Endothelial cell of umbilical vein (primary cell): ENCODE data around the gene SCGN. TPM values are rescaled to one million over a fixed set of nuclear protein-coding genes. Genes with fewer than 3 reads are reported as not detected.

ENCODE experiments used
- BruUV-seq: library from RNA; stranded (reverse); fragments of 400-500 nt; replicated peaks from 2 replicates; lab custom pipeline; 2021; lab: Mats Ljungman, UMichigan
- CTCF ChIA-PET: fragments of 300-600, 350-600 bp; sonication (Branson Sonifier 250); formaldehyde crosslinking; loops from one replicate; lab custom pipeline; 2021; ENCODE audit warnings: antibody characterized with exemption, inconsistent platforms; lab: Charles Lee
- POLR2A ChIA-PET: fragments of 300-600, 350-600 bp; sonication (Branson Sonifier 250); formaldehyde crosslinking; loops from one replicate; lab custom pipeline; 2021; ENCODE audit warnings: antibody characterized with exemption, inconsistent platforms; lab: Charles Lee
- DNase-seq: peaks from one replicate; pipeline ENCODE4 v3.0.0-alpha.2; 2011; ENCODE audit warnings: low read depth, low spot score
- FAIRE-seq: peaks from 2 replicates; lab custom pipeline; 2011; peaks lifted over from hg19 to GRCh38; lab: Jason Lieb, UNC
- H2AFZ ChIP-seq: 2 replicates; pipeline ENCODE4 v1.6.0; 2012; ENCODE audit warnings: low read depth, low read length, control low read depth, inconsistent platforms
- H3K27ac ChIP-seq: 2 replicates; pipeline ENCODE4 v1.5.1; 2011; ENCODE audit warnings: low read depth, mild to moderate bottlenecking, control low read depth, low read length, moderate library complexity; ENCODE audit not compliant: insufficient read depth
- H3K27me3 ChIP-seq, 2 experiments: 2 replicates each; pipeline versions ENCODE4 v1.6.0 to v1.6.1; 2011; ENCODE audit warnings: low read length in 2 of 2, mixed read lengths in 1 of 2; ENCODE audit not compliant: control insufficient read depth in 2 of 2, insufficient read depth in 2 of 2
- H3K36me3 ChIP-seq, 2 experiments: 2 replicates in 1 of 2; 3 replicates in 1 of 2; pipeline ENCODE4 v1.5.1; 2011; ENCODE audit warnings: low read length in 2 of 2, mild to moderate bottlenecking in 1 of 2, moderate library complexity in 1 of 2; ENCODE audit not compliant: control insufficient read depth in 2 of 2, insufficient read depth in 2 of 2; ENCODE audit errors: extremely low read depth in 1 of 2
- H3K4me1 ChIP-seq: 3 replicates; pipeline ENCODE4 v1.5.1; 2011; ENCODE audit warnings: mild to moderate bottlenecking, low read length; ENCODE audit not compliant: control insufficient read depth, insufficient read depth; ENCODE audit errors: extremely low read depth
- H3K4me2 ChIP-seq: 2 replicates; pipeline ENCODE4 v1.6.1; 2011; ENCODE audit warnings: low read length, control low read depth, mixed read lengths; ENCODE audit not compliant: insufficient read depth
- H3K4me3 ChIP-seq, 3 experiments: fragments of 200-600 bp in 1 of 3; sonication (generic), shearing (Covaris generic) in 1 of 3; replicated peaks in 1 of 3; 2 replicates each; pipeline ENCODE4 v1.5.1; 2011 to 2016; ENCODE audit warnings: control low read depth in 3 of 3, low read length in 3 of 3, mild to moderate bottlenecking in 2 of 3, inconsistent platforms in 1 of 3, low read depth in 1 of 3, moderate library complexity in 1 of 3; ENCODE audit not compliant: insufficient read depth in 1 of 3
- H3K79me2 ChIP-seq: 2 replicates; pipeline ENCODE4 v1.6.0; 2012; ENCODE audit warnings: low read length, inconsistent platforms; ENCODE audit not compliant: control insufficient read depth, insufficient read depth
- H3K9ac ChIP-seq: replicated peaks from 2 replicates; pipeline ENCODE3; 2011; ENCODE audit warnings: low read length, control low read depth; ENCODE audit not compliant: insufficient read depth; ENCODE audit errors: extremely low read depth
- H3K9me1 ChIP-seq: replicated peaks from 3 replicates; pipeline ENCODE4 v1.6.0; 2011; ENCODE audit warnings: mild to moderate bottlenecking, low read length; ENCODE audit not compliant: control insufficient read depth, insufficient read depth; ENCODE audit errors: extremely low read depth
- H3K9me3 ChIP-seq: replicated peaks from 2 replicates; pipeline ENCODE4 v1.5.1; 2012; ENCODE audit warnings: low read length, inconsistent platforms; ENCODE audit not compliant: control insufficient read depth, insufficient read depth
- H4K20me1 ChIP-seq: replicated peaks from 2 replicates; pipeline ENCODE3; 2011; ENCODE audit warnings: mild to moderate bottlenecking, low read length; ENCODE audit not compliant: control insufficient read depth, insufficient read depth; ENCODE audit errors: extremely low read depth
- EZH2 ChIP-seq: IDR thresholded peaks from 2 replicates; pipeline ENCODE4 v1.6.1; 2012; ENCODE audit warnings: borderline replicate concordance, low read depth, mild to moderate bottlenecking, moderate library complexity, low read length, inconsistent platforms; ENCODE audit not compliant: severe bottlenecking
- FOS ChIP-seq: IDR thresholded peaks from 2 replicates; pipeline ENCODE4 v1.6.1; 2011; ENCODE audit warnings: mild to moderate bottlenecking, low read length, moderate library complexity, borderline replicate concordance; ENCODE audit not compliant: insufficient read depth
- GATA2 ChIP-seq: IDR thresholded peaks from 2 replicates; pipeline ENCODE4 v1.7.0; 2011; ENCODE audit warnings: low read depth, mild to moderate bottlenecking, moderate library complexity, mixed read lengths, low read length; ENCODE audit not compliant: insufficient read length, insufficient read depth
- JUN ChIP-seq: IDR thresholded peaks from 2 replicates; pipeline ENCODE4 v1.6.1; 2011; ENCODE audit warnings: borderline replicate concordance, low read depth; ENCODE audit not compliant: insufficient read length, insufficient read depth
- MYC ChIP-seq: IDR thresholded peaks from one replicate; pipeline ENCODE4 v1.6.1; 2011; ENCODE audit warnings: mild to moderate bottlenecking, low read depth, low read length
- POLR2A ChIP-seq: IDR thresholded peaks from 2 replicates; pipeline ENCODE4 v1.6.1; 2012; ENCODE audit warnings: low read depth, mild to moderate bottlenecking, control low read depth, low read length
- POLR2AphosphoS5 ChIP-seq: IDR thresholded peaks from 2 replicates; pipeline ENCODE4 v1.6.1; 2012; ENCODE audit warnings: low read depth, mild to moderate bottlenecking, control low read depth, low read length, moderate library complexity; ENCODE audit not compliant: insufficient read depth
- dilution Hi-C: fragments of 300-500 bp; cut with MboI; formaldehyde crosslinking; loops from one replicate; pipeline ENCODE4 v1.15.0; 2019; ENCODE audit warnings: low sequenced_read_pairs; ENCODE audit not compliant: extremely low pct_ligation_motif_present
- intact Hi-C: fragments of 100-400 bp; cut with micrococcal nuclease; formaldehyde crosslinking; loops from one replicate; pipeline ENCODE4 v1.10.0; 2022
- polyA plus RNA-seq, 4 experiments: library from polyadenylated mRNA; depleted of rRNA in 3 of 4; stranded (reverse) in 3 of 4; unstranded in 1 of 4; fragments of >200 nt; gene quantifications; 2 replicates each; pipeline versions ENCODE4 v1.2.1 to v1.2.3, GENCODE V29; 2011 to 2012; ENCODE audit warnings: missing spikeins in 1 of 4
- total RNA-seq: library from RNA; stranded (reverse); gene quantifications from 2 replicates; pipeline ENCODE4 v1.2.3, GENCODE V29; 2021
- TF ChIP-seq, protein P1 (sequence below), 2 donors: IDR thresholded peaks; 1 replicate in 1 of 2; 2 replicates in 1 of 2; pipeline ENCODE4 v1.5.1; 2011; ENCODE audit warnings: low read length in 2 of 2, mild to moderate bottlenecking in 2 of 2, moderate library complexity in 2 of 2, control low read depth in 1 of 2, inconsistent platforms in 1 of 2, low read depth in 1 of 2; ENCODE audit not compliant: insufficient read depth in 1 of 2; ENCODE audit errors: extremely low read depth in 1 of 2
- TF ChIP-seq, protein P2 (sequence below): IDR thresholded peaks from 2 replicates; pipeline ENCODE4 v1.6.1; 2011; ENCODE audit not compliant: insufficient read depth, insufficient read length

Gene SCGN
- total and polyA plus RNA-seq, 2 donors (not counting 3 experiments of a cell fraction or from before 2014, with no cell fraction given), result not detected

GRCh38 chr6:25670208-25670607, 18.2 kb downstream of the SCGN start:
- dilution Hi-C loops (no loop called here), intact Hi-C loops (loop anchor here (5.0 kb wide), 1 partner anchor 47 kb away; no protein-coding TSS in a partner anchor)
- TF ChIP-seq POLR2A (no peak), FOS (no peak), JUN (no peak), POLR2AphosphoS5 (no peak), MYC (no peak), EZH2 (no peak), GATA2 (no peak)
- TF ChIP-seq, protein P1, sequence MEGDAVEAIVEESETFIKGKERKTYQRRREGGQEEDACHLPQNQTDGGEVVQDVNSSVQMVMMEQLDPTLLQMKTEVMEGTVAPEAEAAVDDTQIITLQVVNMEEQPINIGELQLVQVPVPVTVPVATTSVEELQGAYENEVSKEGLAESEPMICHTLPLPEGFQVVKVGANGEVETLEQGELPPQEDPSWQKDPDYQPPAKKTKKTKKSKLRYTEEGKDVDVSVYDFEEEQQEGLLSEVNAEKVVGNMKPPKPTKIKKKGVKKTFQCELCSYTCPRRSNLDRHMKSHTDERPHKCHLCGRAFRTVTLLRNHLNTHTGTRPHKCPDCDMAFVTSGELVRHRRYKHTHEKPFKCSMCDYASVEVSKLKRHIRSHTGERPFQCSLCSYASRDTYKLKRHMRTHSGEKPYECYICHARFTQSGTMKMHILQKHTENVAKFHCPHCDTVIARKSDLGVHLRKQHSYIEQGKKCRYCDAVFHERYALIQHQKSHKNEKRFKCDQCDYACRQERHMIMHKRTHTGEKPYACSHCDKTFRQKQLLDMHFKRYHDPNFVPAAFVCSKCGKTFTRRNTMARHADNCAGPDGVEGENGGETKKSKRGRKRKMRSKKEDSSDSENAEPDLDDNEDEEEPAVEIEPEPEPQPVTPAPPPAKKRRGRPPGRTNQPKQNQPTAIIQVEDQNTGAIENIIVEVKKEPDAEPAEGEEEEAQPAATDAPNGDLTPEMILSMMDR (IDR thresholded peaks at IDR 0.05; ENCODE audit: extremely low read depth in 1 of 2, insufficient read depth in 1 of 2, low read depth in 1 of 2, low read length in 2 of 2), result no peak
- TF ChIP-seq, protein P2, sequence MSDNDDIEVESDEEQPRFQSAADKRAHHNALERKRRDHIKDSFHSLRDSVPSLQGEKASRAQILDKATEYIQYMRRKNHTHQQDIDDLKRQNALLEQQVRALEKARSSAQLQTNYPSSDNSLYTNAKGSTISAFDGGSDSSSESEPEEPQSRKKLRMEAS, result no peak
- DNase-seq (no peak), FAIRE-seq (no peak)
- no peak overlapping the region for H3K9ac ChIP-seq
- H4K20me1 ChIP-seq, result no peaks in the 10 kb centered on the region
- H3K9me1 ChIP-seq, result no peaks in the 10 kb centered on the region
- H3K9me3 ChIP-seq, result no peaks in the 10 kb centered on the region
- CTCF ChIA-PET, result interaction anchor here (1.3 to 5.3 kb wide), 2 partner anchors 49 to 119 kb away, joined by 4 to 77 read pairs; no protein-coding TSS in a partner anchor
- POLR2A ChIA-PET, result no interaction called here
- H3K4me1 ChIP-seq, result no peaks in the 10 kb centered on the region
- no peak overlapping the region for H2AFZ ChIP-seq
- H3K79me2 ChIP-seq, result no peaks in the 10 kb centered on the region
- H3K4me2 ChIP-seq, result no peak overlapping the region
- no peak overlapping the region for H3K4me3 ChIP-seq
- no TSS peak for BruUV-seq
- H3K36me3 ChIP-seq, result no peaks in the 10 kb centered on the region
- no peak overlapping the region for H3K27ac ChIP-seq
- H3K27me3 ChIP-seq, result no peaks in the 10 kb centered on the region
